HepG2 (cell line): ENCODE results near the gene ANKRD13C. TPM values are rescaled to one million over a fixed set of nuclear protein-coding genes. Genes with fewer than 3 reads are reported as not detected.
A peak's percentile ranks its signal among the peaks of the same experiment; 100 is the strongest.

Experiments used
- ATAC-seq: fragments of 200-7000 bp; cut with Tn5 transposase; 3 replicates; pipeline ENCODE4 v1.9.1; 2020; ENCODE audit warnings: mild to moderate bottlenecking, moderate library complexity
- Bru-seq: library from RNA; stranded (reverse); fragments of 400-500 nt; gene quantifications from one replicate; lab custom pipeline; 2021; lab: Mats Ljungman, UMichigan
- BruChase-seq, 2 experiments: library from RNA; stranded (reverse); fragments of 400-500 nt; gene quantifications; one replicate each; lab custom pipeline; 2021; lab: Mats Ljungman, UMichigan
- BruUV-seq: library from RNA; stranded (reverse); fragments of 400-500 nt; replicated peaks from 2 replicates; lab custom pipeline; 2021; lab: Mats Ljungman, UMichigan
- CTCF ChIA-PET: fragments of 300-600 bp; formaldehyde crosslinking; extraction: SDS; loops from one replicate; lab custom pipeline; 2021; ENCODE audit warnings: low total read pairs, inconsistent platforms, low intra/inter-chr PET ratio; lab: Yijun Ruan, JAX
- POLR2A ChIA-PET: fragments of 350-600 bp; sonication (Branson Sonifier 250); formaldehyde crosslinking; loops from one replicate; lab custom pipeline; 2020; ENCODE audit warnings: antibody characterized with exemption, inconsistent platforms; lab: Yijun Ruan, JAX
- DNase-seq: peaks from one replicate; pipeline ENCODE4 v3.0.0-alpha.2; 2015; ENCODE audit warnings: low spot score
- FAIRE-seq: peaks from 3 replicates; lab custom pipeline; 2011; peaks lifted over from hg19 to GRCh38; lab: Jason Lieb, UNC
- H2AFZ ChIP-seq: one replicate; pipeline ENCODE4 v1.6.1; 2011; ENCODE audit warnings: low read length, inconsistent platforms
- H3K27ac ChIP-seq: fragments of 300-600 bp; 3 replicates; pipeline ENCODE4 v1.8.0; 2011; ENCODE audit warnings: mixed run types, mild to moderate bottlenecking, mixed read lengths, low read length, inconsistent platforms; ENCODE audit not compliant: insufficient read depth; ENCODE audit errors: extremely low read length
- H3K27me3 ChIP-seq, 2 experiments: fragments of 200-600 bp in 1 of 2; 2 replicates in 1 of 2; 3 replicates in 1 of 2; pipeline versions ENCODE4 v1.6.0 to v1.8.0; 2011; ENCODE audit warnings: low read length in 2 of 2, mild to moderate bottlenecking in 2 of 2, moderate library complexity in 2 of 2, inconsistent platforms in 1 of 2; ENCODE audit not compliant: insufficient read depth in 2 of 2, control insufficient read depth in 1 of 2
- H3K36me3 ChIP-seq, 2 experiments: fragments of 200-600 bp in 1 of 2; replicated peaks in 1 of 2; 2 replicates in 1 of 2; 3 replicates in 1 of 2; pipeline versions ENCODE4 v1.5.1 to v1.8.0; 2011; ENCODE audit warnings: low read length in 2 of 2, inconsistent platforms in 1 of 2; ENCODE audit not compliant: insufficient read depth in 2 of 2, control insufficient read depth in 1 of 2
- H3K4me1 ChIP-seq: 2 replicates; pipeline ENCODE4 v1.5.1; 2012; ENCODE audit warnings: low read length, inconsistent platforms; ENCODE audit not compliant: insufficient read depth
- H3K4me2 ChIP-seq: 2 replicates; pipeline ENCODE4 v1.6.0; 2011; ENCODE audit warnings: low read depth, low read length, inconsistent platforms
- H3K4me3 ChIP-seq, 3 experiments: fragments of 200-600 bp in 1 of 3; sonication (generic), shearing (Covaris generic) in 1 of 3; replicated peaks in 1 of 3; 2 replicates each; pipeline ENCODE4 v1.5.1; 2011 to 2016; ENCODE audit warnings: low read length in 3 of 3, inconsistent platforms in 2 of 3, low read depth in 2 of 3, mild to moderate bottlenecking in 2 of 3, control low read depth in 1 of 3, mixed read lengths in 1 of 3; ENCODE audit not compliant: insufficient read depth in 1 of 3
- H3K79me2 ChIP-seq: one replicate; pipeline ENCODE4 v1.6.1; 2011; ENCODE audit warnings: low read length, inconsistent platforms; ENCODE audit not compliant: insufficient read depth
- H3K9ac ChIP-seq: 2 replicates; pipeline ENCODE4 v1.6.0; 2011; ENCODE audit warnings: mild to moderate bottlenecking, low read depth, low read length, inconsistent platforms; ENCODE audit not compliant: insufficient read depth
- H3K9me3 ChIP-seq: 2 replicates; pipeline ENCODE4 v1.5.1; 2012; ENCODE audit warnings: mild to moderate bottlenecking, low read length
- H4K20me1 ChIP-seq: 2 replicates; pipeline ENCODE4 v1.6.0; 2011; ENCODE audit warnings: inconsistent platforms, mild to moderate bottlenecking, low read length, moderate library complexity; ENCODE audit not compliant: insufficient read depth
- ELK4 ChIP-seq: sonication (generic); formaldehyde crosslinking; IDR thresholded peaks from 2 replicates; pipeline ENCODE4 v1.9.0; 2021; ENCODE audit warnings: missing genetic modification reagents, borderline replicate concordance
- MYC ChIP-seq: sonication (generic); formaldehyde crosslinking; IDR thresholded peaks from 2 replicates; pipeline ENCODE4 v1.9.0; 2021; ENCODE audit warnings: missing genetic modification reagents, borderline replicate concordance
- NFE2 ChIP-seq: sonication (generic); formaldehyde crosslinking; IDR thresholded peaks from 2 replicates; pipeline ENCODE4 v1.4.0; 2020; ENCODE audit warnings: missing genetic modification reagents
- SMAD9 ChIP-seq: sonication (generic); formaldehyde crosslinking; IDR thresholded peaks from 2 replicates; pipeline ENCODE4 v1.5.1; 2020; ENCODE audit warnings: mild to moderate bottlenecking, missing genetic modification reagents
- SRY ChIP-seq: sonication (generic); formaldehyde crosslinking; IDR thresholded peaks from 2 replicates; pipeline ENCODE4 v1.8.0; 2022; ENCODE audit warnings: mild to moderate bottlenecking, missing genetic modification reagents
- STAT5B ChIP-seq: sonication (generic); formaldehyde crosslinking; IDR thresholded peaks from 2 replicates; pipeline ENCODE4 v1.4.0; 2020; ENCODE audit warnings: missing genetic modification reagents
- ZFP36L1 ChIP-seq: sonication (generic); formaldehyde crosslinking; IDR thresholded peaks from 2 replicates; pipeline ENCODE4 v1.8.0; 2022; ENCODE audit warnings: mild to moderate bottlenecking, missing genetic modification reagents, moderate library complexity
- ZNF143 ChIP-seq: sonication (generic); formaldehyde crosslinking; IDR thresholded peaks from 2 replicates; pipeline ENCODE4 v1.4.0; 2020; ENCODE audit warnings: missing genetic modification reagents
- ZNF160 ChIP-seq: sonication (generic); formaldehyde crosslinking; IDR thresholded peaks from 2 replicates; pipeline ENCODE4 v1.8.0; 2022; ENCODE audit warnings: mild to moderate bottlenecking, inconsistent platforms, missing genetic modification reagents
- ZNF550 ChIP-seq: sonication (generic); formaldehyde crosslinking; IDR thresholded peaks from 2 replicates; pipeline ENCODE4 v1.4.0; 2020; ENCODE audit warnings: mild to moderate bottlenecking, missing genetic modification reagents, borderline replicate concordance
- ZNF713 ChIP-seq: sonication (generic); formaldehyde crosslinking; IDR thresholded peaks from 2 replicates; pipeline ENCODE4 v1.4.0; 2020; ENCODE audit warnings: mild to moderate bottlenecking, missing genetic modification reagents
- ZXDC ChIP-seq: sonication (generic); formaldehyde crosslinking; IDR thresholded peaks from 2 replicates; pipeline ENCODE4 v1.5.0; 2020; ENCODE audit warnings: mild to moderate bottlenecking, missing genetic modification reagents
- WGBS: methylation state at CpG from one replicate; pipeline ENCODE4 v1.1.6; 2017; ENCODE audit warnings: low lambda C conversion rate; 5-methylcytosine and 5-hydroxymethylcytosine counted together
- in situ Hi-C: cut with HindIII; loops from 2 replicates; pipeline ENCODE4 v1.10.0; 2017; ENCODE audit warnings: low pct_unique_long_range_greater_than_20kb; ENCODE audit not compliant: extremely low pct_ligation_motif_present
- intact Hi-C: fragments of 100-400 bp; cut with micrococcal nuclease; formaldehyde crosslinking; loops from one replicate; pipeline ENCODE4 v1.10.0; 2022; ENCODE audit not compliant: unreplicated experiment
- long read RNA-seq, 2 experiments: library from RNA in 1 of 2; library from polyadenylated mRNA in 1 of 2; stranded (forward) in 1 of 2; unstranded in 1 of 2; transcript quantifications; one replicate each; pipeline ENCODE4 v2.0.0, GENCODE V29; 2019 to 2022
- polyA minus RNA-seq, 3 experiments: library from RNA; depleted of rRNA, polyadenylated mRNA; stranded (reverse); fragments of >200 nt; gene quantifications; 2 replicates each; pipeline ENCODE4 v1.2.3, GENCODE V29; 2011; ENCODE audit warnings: low replicate concordance in 1 of 3
- polyA plus RNA-seq, 8 experiments: library from polyadenylated mRNA; depleted of rRNA in 3 of 8; stranded (reverse) in 7 of 8; unstranded in 1 of 8; fragments of >200 nt; fragmentation: Illumina TruSeq in 4 of 8; extraction: Trizol in 4 of 8; gene quantifications; 2 replicates each; pipeline versions ENCODE4 v1.2.1 to v1.2.3, GENCODE V29; 2011 to 2016; ENCODE audit warnings: low read depth in 4 of 8, missing spikeins in 1 of 8, mixed read lengths in 1 of 8; ENCODE audit not compliant: insufficient read depth in 1 of 8
- total RNA-seq, 5 experiments: library from RNA; depleted of rRNA; stranded (reverse); fragments of >200 nt; fragmentation: Illumina TruSeq; extraction: Trizol; gene quantifications; 2 replicates each; pipeline ENCODE4 v1.2.3, GENCODE V29; 2016; ENCODE audit warnings: low read depth in 1 of 5

ANKRD13C gene
- 17.6 and 18.8 TPM in 2 replicates for total RNA-seq (2016; rRNA removed; fragmentation: Illumina TruSeq; extraction: Trizol)
- 62.2 and 62.6 TPM in 2 replicates for total RNA-seq (2016; cell fraction: cytosol; rRNA removed; fragmentation: Illumina TruSeq; extraction: Trizol; ENCODE audit: low read depth)
- total RNA-seq (2016; cell fraction: insoluble cytoplasmic fraction; rRNA removed; fragmentation: Illumina TruSeq; extraction: Trizol): 16.1 and 18.3 TPM in 2 replicates
- 23.5 and 24.6 TPM in 2 replicates for total RNA-seq (2016; cell fraction: membrane; rRNA removed; fragmentation: Illumina TruSeq; extraction: Trizol)
- 18.4 and 21.6 TPM in 2 replicates for total RNA-seq (2016; cell fraction: nucleus; rRNA removed; fragmentation: Illumina TruSeq; extraction: Trizol)
- polyA plus RNA-seq (2011; rRNA removed): 5.3 and 6.2 TPM in 2 replicates
- polyA plus RNA-seq (2011; cell fraction: cytosol; rRNA removed): 3.4 and 3.7 TPM in 2 replicates
- 9.3 and 9.6 TPM in 2 replicates for polyA plus RNA-seq (2011; cell fraction: nucleus; rRNA removed)
- 8.0 and 8.8 TPM in 2 replicates for polyA plus RNA-seq (2012)
- polyA plus RNA-seq (2016; cell fraction: cytosol; fragmentation: Illumina TruSeq; extraction: Trizol; ENCODE audit: low read depth): 1.6 and 2.2 TPM in 2 replicates
- 17.0 and 17.6 TPM in 2 replicates for polyA plus RNA-seq (2016; cell fraction: insoluble cytoplasmic fraction; fragmentation: Illumina TruSeq; extraction: Trizol; ENCODE audit: low read depth)
- polyA plus RNA-seq (2016; cell fraction: membrane; fragmentation: Illumina TruSeq; extraction: Trizol; ENCODE audit: low read depth): 7.0 TPM in 2 replicates
- polyA plus RNA-seq (2016; cell fraction: nucleus; fragmentation: Illumina TruSeq; extraction: Trizol; ENCODE audit: insufficient read depth, low read depth): 14.0 and 20.5 TPM in 2 replicates
- polyA minus RNA-seq (2011; rRNA and poly(A)+ RNA removed; ENCODE audit: low replicate concordance): 10.5 and 13.4 TPM in 2 replicates
- polyA minus RNA-seq (2011; cell fraction: cytosol; rRNA and poly(A)+ RNA removed): 8.9 and 9.1 TPM in 2 replicates
- polyA minus RNA-seq (2011; cell fraction: nucleus; rRNA and poly(A)+ RNA removed): 42.4 and 46.0 TPM in 2 replicates
- percentile 79 among the genes with signal in this experiment for Bru-seq, nascent RNA
- BruChase-seq, experiment 1, labeled RNA remaining after a 6-hour chase: percentile 79 among the genes with signal in this experiment
- BruChase-seq, experiment 2, labeled RNA remaining after a 2-hour chase: percentile 78 among the genes with signal in this experiment
- long read RNA-seq, experiment 1, full-length matches to known transcripts: 4 of 15 reads
- long read RNA-seq, experiment 1, partial matches to known transcripts: 2 of 15 reads
- long read RNA-seq, experiment 1, other reads (novel, unspliced or antisense): 9 of 15 reads
- long read RNA-seq, experiment 2, full-length matches to known transcripts: 2 of 26 reads
- long read RNA-seq, experiment 2, partial matches to known transcripts: 0 of 26 reads
- long read RNA-seq, experiment 2, other reads (novel, unspliced or antisense): 24 of 26 reads

GRCh38 chr1:70354332-70355110, at the start of gene ANKRD13C:
Gene ANKRD13C (minus strand): TSS chr1:70354722. CDS start chr1:70354408, 314 bp downstream.
- DNase-seq: peak; percentile 95
- H3K79me2 ChIP-seq: peaks cover 45% of the 10 kb centered on the region
- TF ChIP-seq ZNF713 (CRISPR knock-in tag) (no peak), SRY (peak; percentile 77), ZNF143 (CRISPR knock-in tag) (peak; percentile 81), ZXDC (no peak; the same call in 1 of the 2 replicates), ZNF160 (CRISPR knock-in tag) (peak; percentile 55; the same call in 1 of the 2 replicates), STAT5B (CRISPR knock-in tag) (peak; percentile 12; the same call in 1 of the 2 replicates), ZFP36L1 (CRISPR knock-in tag) (no peak), ELK4 (no peak), NFE2 (CRISPR knock-in tag) (no peak), MYC (0 out of 2 replicates have a peak, but pooled peaks have one; percentile 34), SMAD9 (CRISPR knock-in tag) (no peak), ZNF550 (CRISPR knock-in tag) (no peak)

More at GRCh38 chr1:70354332-70355110, at the start of gene ANKRD13C:
- peak; percentile 97 for ATAC-seq
- peak; percentile 4 for FAIRE-seq
- under 1% methylated on average over 30 of the region's 65 CpGs for WGBS
- peaks cover 0 to 4% of the 10 kb centered on the region in 2 experiments; a peak in 1 of 5 replicates for H3K36me3 ChIP-seq
- in situ Hi-C loops (loop anchor here (5.0 kb wide), 1 partner anchor 58 kb away; the partner anchor contains the start of gene CTH), intact Hi-C loops (loop anchor here (1.0 kb wide), 1 partner anchor 57 kb away; the partner anchor contains the start of gene CTH)
- CTCF ChIA-PET: no interaction called here
- no peaks in the 10 kb centered on the region for H3K9me3 ChIP-seq
- peak within 1 kb of the TSS; percentile 89 to 94 (median 92) for H3K4me3 ChIP-seq
- peak within 1 kb of the TSS; percentile 50 for H2AFZ ChIP-seq
- H4K20me1 ChIP-seq: peaks cover 8% of the 10 kb centered on the region; the same call in 1 of the 2 replicates
- H3K9ac ChIP-seq: peak within 1 kb of the TSS; percentile 98
- no TSS peak for BruUV-seq
- H3K27me3 ChIP-seq: no peaks in the 10 kb centered on the region; a peak in 1 of 5 replicates
- peak within 1 kb of the TSS; percentile 69 for H3K4me2 ChIP-seq
- POLR2A ChIA-PET: interaction anchor here (0.9 to 4.6 kb wide), 17 partner anchors 9 to 727 kb away, joined by 3 to 118 read pairs (median 5); partner anchors contain the start of genes CTH, LRRC40, SRSF11 and ZRANB2
- peaks cover 31% of the 10 kb centered on the region for H3K4me1 ChIP-seq
- peak within 1 kb of the TSS; percentile 95 for H3K27ac ChIP-seq
